GM18909 (cell line): ENCODE data around the gene SGTB.
"Not testable (repeated sequence)": the region's sequence is repeated elsewhere in the genome, so short reads cannot be mapped to it uniquely, and the experiment has no call there.

Experiments
- ATAC-seq: cut with Tn5 transposase; IDR thresholded peaks from one replicate; pipeline ENCODE4 v1.9.1; 2021; ENCODE audit warnings: mild to moderate bottlenecking; ENCODE audit not compliant: unreplicated experiment, poor library complexity

SGTB gene

GRCh38 chr5:65676056-65676455, 45.9 kb downstream of the SGTB start:
- not testable (repeated sequence) for ATAC-seq

GRCh38 chr5:65674749-65675148, 47.2 kb downstream of the SGTB start:
- no peak for ATAC-seq

- ATAC-seq: no peak
Measured at GRCh38 chr5:65672796-65673195, 49.1 kb downstream of the SGTB start.

- ATAC-seq: no peak
Measured at GRCh38 chr5:65668696-65669095, 53.2 kb downstream of the SGTB start.

GRCh38 chr5:65663804-65664521, 57.9 kb downstream of the SGTB start:
- no peak for ATAC-seq

GRCh38 chr5:65654713-65655112, 67.2 kb downstream of the SGTB start:
- no peak for ATAC-seq

- ATAC-seq: no peak
Measured at GRCh38 chr5:65651144-65651543, 70.8 kb downstream of the SGTB start.

- no peak for ATAC-seq
Measured at GRCh38 chr5:65647941-65648340, 74.0 kb downstream of the SGTB start.

GRCh38 chr5:65646938-65647337, 75.0 kb downstream of the SGTB start:
- no peak for ATAC-seq

- no peak for ATAC-seq
Measured at GRCh38 chr5:65640240-65640639, 81.7 kb downstream of the SGTB start.

- no peak for ATAC-seq
Measured at GRCh38 chr5:65630981-65631380, 90.9 kb downstream of the SGTB start.

- ATAC-seq: no peak
Measured at GRCh38 chr5:65625743-65626142, 96.2 kb downstream of the SGTB start.

- ATAC-seq: peak; percentile 79
Measured at GRCh38 chr5:65624571-65625555, 97.0 kb downstream of the SGTB start, which contains the start of the genes SHLD3 and TRAPPC13. SHLD3 (plus strand) TSS chr5:65625027; CDS start chr5:65629588, 4,561 bp downstream. TRAPPC13 (plus strand) TSS chr5:65625027; CDS start chr5:65625061, 34 bp downstream.

GRCh38 chr5:65624025-65624570, 97.8 kb downstream of the SGTB start, which contains the start of gene TRIM23:
TRIM23 (minus strand) TSS chr5:65624333; CDS start chr5:65624274, 59 bp downstream.
- peak; percentile 94 for ATAC-seq

- ATAC-seq: no peak
Measured at GRCh38 chr5:65623482-65623881, 98.4 kb downstream of the SGTB start.

GRCh38 chr5:65621961-65622360, 99.9 kb downstream of the SGTB start:
- not testable (repeated sequence) for ATAC-seq

- no peak for ATAC-seq
Measured at GRCh38 chr5:65620021-65620420, 101.9 kb downstream of the SGTB start.
